HG02884 (cell line): Measurements from ENCODE around the gene CDKAL1.
"Not testable (repeated sequence)": the region's sequence is repeated elsewhere in the genome, so short reads cannot be mapped to it uniquely, and the experiment has no call there.

Experiments used
- ATAC-seq: cut with Tn5 transposase; IDR thresholded peaks from one replicate; pipeline ENCODE4 v1.9.1; 2021; ENCODE audit warnings: mild to moderate bottlenecking, moderate library complexity; ENCODE audit not compliant: unreplicated experiment

Gene CDKAL1

DNA sequence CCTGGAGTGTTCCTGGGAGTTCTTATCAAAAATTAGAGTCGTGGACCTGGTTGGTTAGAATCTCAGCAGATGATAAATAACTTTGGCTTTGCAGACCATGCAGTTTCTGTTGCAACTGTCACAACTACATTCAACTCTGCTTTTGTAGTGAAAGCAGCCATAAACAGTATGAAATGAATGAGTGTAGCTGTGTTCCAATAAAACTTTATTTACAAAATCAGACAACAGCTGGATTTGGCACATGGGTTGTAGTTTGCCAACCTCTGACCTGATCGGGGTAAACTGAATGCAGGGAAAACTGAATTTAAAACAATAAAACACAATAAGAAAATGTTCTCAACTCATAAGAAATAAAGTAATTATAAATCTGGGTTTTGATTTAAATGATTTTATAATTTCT is 513.8 kb downstream of the CDKAL1 start:
- ATAC-seq, result no peak

DNA sequence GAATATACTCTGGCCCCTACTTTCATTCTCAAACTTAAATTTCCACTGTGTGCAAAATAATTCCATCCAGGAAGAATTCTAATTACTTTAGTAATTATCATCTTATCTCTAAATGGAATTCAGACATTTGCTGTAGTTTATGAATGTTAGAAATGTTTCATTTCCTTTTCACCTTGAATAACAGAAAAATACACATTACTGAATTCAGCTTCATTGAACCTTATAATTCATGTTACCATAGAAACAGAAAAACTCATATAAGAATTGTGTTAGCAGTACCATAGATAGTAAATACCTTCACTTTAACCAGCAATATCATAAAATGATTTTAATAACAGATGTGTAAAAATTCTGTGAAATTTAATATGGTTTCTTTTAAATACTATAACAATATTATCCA is 514.9 kb downstream of the CDKAL1 start:
- no peak for ATAC-seq

DNA sequence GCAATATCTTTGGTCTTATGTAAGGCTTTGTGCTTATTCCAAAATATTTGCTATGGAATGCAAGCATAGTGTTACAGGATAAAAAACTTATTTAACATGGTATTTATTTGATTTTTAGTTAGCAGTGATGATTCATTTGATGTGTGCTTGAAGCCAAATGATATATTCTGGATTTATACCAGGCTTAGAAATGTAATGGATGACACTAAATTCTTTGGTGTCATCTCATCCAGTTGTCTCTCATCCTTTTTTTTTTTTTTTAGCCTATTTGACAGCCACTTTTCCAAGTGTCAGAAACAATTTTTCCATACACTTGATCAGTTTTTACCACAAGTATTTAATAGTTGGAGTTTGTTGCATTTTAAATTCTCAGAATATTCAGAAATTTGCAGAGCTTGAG is 515.3 kb downstream of the CDKAL1 start:
- no peak for ATAC-seq

DNA sequence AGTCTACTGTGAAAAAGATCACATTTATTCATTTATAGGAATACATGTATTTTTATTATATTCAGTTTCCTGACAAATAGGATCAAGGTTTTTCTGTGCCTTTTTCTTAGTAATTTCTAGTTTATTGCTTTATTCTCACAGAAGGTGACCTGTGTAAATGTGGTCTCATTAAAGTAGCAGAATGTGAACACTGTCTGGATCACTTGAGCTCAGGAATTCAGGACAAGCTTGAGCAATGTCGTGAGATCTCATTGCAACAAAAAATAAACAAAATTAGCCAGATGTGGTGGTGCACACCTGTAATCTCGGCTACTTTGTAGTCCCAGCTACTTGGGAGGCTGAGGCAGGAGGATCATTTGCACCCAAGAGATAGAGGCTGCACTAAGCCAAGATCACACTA is 516.7 kb downstream of the CDKAL1 start:
- no peak for ATAC-seq

DNA sequence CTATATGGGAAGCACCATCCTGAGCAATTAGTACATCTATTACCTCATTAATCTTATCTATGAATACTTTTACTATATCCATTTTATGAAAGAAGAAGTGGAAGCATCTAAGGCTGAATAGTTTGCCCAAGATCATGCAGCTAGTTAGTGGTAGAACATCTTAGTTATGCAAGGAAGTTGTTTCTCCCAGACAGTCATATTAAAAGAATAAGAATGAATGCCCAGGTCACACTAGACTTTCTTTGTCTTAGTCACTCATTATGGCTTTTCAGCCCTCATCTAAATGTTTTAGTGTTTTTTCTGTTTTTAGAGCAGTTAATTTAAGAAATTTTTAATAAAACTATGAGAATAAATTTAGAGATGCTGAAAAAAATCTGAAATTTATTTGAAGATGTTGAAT is 517.5 kb downstream of the CDKAL1 start:
- no peak for ATAC-seq

DNA sequence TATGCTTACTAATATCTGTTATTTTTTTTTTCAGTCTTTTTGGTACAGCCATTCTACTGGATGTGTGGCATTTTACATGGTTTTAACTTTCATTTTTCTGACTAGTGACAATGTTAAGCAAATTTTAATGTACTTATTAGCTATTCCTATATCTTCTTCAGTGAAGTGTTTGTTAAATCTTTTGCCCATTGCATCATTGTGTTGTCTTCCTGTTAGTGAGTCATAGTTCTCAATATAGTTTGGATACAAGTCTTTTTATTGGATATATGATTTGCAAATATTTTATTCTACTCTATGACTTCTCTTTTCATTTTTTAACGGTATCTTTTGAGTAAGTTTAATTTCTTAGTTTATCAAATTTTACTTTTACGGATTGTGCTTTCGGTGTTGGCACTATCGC is 519.4 kb downstream of the CDKAL1 start:
- no peak for ATAC-seq

DNA sequence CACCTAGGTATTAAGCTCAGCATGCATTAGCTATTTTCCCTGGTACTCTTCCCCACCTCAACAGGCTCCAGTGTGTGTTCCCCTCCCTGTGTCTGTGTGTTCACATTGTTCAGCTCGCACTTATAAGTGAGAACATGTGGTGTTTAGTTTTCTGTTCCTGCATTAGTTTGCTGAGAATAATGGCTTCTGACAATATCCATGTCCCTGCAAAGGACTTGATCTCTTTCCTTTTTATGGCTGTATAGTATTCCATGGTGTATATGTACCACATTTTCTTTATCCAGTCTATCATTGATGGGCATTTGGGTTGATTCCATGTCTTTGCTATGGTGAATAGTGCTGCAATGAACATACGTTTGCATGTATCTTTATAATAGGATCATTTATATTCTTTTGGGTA is 521.2 kb downstream of the CDKAL1 start:
- not testable (repeated sequence) for ATAC-seq

DNA sequence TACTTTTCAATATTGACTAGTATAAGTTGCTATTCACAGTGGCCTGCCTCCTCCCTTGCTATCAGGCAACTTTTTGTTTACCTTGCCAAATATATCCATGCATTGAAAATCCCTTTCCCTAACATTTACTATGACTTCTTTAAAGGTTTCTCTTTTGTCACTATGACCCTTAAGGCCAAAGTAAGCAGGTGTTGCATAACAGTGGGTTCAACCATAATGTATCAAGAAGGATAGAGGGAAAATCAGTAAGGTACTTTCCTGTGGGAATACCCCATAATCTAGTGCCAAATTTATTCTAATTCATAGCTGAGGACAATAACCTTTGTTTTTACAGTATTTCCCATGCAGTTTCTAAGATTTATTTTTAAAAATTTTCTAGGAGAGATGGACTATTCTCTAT is 527.6 kb downstream of the CDKAL1 start:
- ATAC-seq, result no peak

DNA sequence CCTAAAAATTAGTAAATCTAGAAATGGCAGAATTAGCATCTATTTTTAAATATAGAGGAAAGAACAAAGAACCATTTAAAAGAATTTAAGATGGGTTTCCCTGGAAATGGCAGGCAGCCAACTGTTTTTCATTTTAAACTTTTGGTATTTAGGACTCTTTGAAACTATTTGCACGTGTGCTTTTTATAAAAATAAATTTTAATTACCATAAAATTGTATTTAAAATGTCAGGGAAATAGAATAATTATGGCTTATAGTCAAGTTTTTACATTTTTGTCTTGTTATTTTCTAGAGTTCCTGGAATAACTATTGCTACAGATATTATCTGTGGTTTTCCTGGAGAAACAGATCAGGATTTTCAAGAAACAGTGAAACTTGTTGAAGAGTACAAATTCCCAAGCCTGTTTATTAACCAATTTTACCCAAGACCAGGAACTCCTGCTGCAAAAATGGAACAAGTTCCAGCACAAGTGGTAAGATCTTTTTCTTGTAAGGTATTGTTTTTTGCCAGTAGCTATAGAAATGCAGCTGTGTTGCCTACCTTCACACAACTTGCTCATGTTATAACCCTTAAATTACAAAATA is 530.6 kb downstream of the CDKAL1 start:
- no peak for ATAC-seq

DNA sequence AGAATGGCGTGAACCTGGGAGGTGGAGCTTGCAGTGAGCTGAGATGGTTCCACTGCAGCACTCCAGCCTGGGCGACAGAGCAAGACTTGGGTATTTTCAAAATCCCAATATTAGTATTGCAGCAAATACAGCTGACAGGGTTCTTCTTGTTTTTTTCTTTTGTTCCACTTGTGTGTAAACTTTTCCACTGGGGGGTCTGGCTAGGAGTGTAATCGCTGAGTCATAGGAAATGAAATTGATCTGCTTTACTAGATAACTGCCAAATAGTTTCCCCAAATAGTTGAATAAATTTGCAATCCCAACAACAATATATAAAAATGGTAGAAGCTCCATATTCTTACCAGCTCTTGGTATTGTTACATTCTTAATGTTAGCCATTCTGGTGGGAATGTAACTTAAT is 533.3 kb downstream of the CDKAL1 start:
- no peak for ATAC-seq

DNA sequence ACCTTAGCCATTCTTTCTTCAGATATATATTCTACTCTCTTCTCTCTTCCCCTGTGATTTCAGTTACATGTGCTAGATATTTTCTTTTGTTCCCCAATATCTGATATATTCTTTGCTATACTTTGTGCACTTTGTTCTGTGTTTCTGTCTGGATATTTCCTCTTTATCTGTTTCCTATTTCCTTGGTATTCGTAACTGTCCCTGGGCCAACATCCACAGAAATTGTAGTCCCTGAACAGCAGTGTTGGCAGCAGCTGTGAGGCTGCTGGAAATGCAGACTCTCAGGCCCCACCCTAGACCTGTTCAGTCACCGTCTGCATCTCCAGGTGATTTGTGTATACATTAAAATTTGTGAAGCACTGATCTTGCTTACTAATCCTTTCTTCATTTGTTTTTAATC is 536.4 kb downstream of the CDKAL1 start:
- ATAC-seq, result no peak

DNA sequence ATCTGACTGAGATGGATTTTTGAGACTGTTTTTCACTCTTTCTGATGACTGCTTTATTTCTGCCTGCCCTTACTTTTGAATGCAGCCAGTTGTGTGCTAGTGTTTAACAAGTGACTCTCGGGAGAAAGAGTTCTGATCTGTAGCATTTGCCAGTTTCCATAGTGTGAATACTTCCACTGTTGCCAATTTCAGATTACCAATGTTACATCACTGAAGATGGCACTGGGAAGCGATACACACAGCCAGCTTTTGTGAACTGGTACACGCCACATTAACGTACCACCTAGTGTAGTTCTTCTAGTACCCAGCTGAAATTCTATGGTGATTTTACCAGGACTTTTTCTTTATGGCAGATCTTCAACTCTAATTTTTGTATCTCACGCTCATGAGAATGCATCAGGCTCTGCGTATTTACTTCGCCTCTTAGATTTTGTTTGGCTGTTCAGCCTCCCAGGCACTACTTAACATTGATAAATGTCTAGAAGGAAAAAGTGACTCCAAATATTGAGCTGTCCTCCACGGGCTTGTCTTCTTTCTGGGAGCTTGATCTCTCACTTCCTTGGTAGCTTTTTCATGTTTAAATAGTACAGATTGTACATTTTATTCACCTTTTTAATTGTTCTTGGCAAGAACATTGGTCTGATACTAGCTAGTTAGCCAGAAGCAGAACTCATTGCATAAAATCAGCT is 537.7 kb downstream of the CDKAL1 start:
- no peak for ATAC-seq

DNA sequence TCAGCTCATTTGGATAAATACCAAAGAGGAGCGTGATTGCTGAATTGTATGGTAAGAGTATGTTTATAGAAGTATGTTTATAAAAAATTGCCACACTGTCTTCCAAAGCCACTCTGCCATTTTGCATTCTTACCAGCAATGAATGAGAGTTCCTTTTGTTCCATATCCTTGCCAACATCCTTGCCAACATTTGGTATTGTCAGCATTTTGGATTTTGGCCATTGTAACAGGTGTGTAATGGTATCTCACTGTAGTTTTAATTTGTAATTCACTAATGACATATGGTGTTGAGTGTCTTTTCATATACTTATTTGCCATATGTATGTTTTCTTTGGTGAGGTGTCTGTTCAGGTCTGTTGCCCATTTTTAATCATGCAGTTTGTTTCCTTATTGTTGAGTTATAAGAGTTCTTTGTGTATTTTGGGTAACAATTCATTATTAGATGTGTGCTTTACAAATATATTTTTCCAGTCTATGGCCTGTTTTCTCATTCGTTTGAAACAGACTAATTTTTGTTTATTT is 539.1 kb downstream of the CDKAL1 start:
- ATAC-seq, result no peak

DNA sequence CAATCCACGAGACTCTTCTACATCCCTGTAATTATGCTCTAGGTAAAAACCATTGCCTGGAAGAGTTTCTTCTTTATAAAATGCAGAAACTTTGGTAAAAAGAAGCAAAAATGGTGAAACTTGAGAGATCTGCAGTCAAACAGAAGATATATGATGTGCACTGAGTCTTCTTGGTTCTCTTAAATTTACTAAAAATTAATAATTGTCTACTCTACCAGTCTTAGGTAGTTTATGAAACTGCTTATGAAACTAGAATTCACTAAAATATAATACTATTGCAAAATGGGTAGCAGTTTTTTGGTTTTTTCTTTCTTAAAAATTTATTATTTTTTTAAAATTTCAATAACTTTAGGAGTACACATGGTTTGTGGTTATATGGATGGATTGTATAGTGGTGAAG is 540.2 kb downstream of the CDKAL1 start:
- no peak for ATAC-seq

DNA sequence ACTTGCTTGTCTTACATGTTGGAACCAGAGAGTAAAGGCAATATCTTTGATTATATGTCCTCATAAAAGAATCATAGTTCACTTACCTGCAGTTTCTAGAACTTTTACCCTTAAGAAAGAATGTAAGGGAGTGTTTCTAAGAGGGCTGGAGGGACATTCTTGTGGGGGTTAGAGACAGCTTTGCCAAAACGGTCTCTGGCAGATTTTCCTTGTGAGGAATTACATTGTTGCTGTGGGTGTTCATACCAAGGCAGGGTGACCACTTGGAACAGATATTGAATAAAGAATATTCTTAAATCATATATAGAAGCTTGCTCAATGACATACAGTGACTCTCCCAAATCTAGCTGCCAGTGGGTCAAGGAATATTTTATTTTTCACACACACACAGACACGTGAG is 541.7 kb downstream of the CDKAL1 start:
- ATAC-seq, result no peak

DNA sequence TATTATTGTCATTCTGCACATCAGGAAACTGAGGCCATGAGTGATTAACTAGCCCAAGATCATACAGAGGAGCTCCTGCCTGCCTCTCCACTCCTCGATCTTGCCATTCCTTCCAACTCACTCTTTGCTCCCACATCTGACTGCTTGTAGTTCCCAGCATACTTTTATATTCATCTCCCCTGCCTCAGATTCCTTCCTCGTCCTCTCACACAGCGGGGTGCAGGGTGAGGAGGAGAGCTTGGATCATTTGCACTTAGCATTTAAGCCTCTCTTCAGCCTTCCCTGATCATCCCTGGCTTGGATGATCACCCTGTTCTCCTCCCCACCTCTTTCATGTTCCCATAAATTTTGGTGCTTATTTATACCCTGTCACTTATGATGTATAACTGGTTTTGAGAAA is 544.2 kb downstream of the CDKAL1 start:
- no peak for ATAC-seq

DNA sequence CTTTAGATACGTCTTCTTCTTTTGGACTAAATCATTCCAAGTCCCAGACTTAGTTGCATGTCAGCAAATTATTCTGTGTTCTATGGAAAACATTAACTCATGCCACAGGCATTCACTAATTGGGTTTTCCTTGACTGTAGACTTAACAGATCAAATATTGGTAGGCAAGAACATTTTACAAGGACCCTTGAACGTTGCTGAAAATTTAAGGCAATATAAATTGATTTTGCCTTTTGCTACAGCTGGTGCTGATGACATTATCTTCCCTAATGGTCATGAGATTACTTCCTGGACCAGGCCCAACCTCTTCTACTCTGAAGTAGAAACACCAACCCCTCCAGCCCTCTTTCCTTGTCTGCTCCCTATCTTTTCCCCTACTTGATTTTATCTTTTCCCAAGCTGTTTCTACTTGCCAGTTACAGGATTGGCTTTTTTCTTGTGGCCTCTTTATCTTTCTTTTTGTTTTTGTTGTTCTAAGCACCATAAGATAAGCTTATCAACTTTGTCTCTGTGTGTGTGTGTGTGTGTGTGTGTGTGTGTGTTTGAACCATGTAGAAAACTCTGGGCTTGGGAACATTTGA is 545.3 kb downstream of the CDKAL1 start:
- no peak for ATAC-seq

DNA sequence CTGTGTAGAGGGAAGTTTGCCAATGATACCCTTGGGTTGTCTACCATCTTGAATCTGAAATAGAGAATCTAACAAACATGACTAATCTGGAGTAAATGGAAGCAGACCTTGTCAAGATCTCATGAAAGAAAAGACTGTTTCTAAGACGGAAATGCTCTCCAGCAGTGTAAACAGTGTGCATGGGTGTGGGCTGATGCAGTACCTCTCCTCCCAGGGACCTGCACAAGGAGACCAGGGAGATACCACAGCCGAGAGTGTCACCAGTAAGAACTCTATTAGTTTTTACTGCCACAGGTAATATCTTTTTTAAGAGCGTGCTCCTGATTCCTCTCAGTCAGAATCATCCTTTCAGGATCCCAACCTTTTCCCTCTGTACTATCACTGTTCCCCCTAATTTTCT is 546.0 kb downstream of the CDKAL1 start:
- ATAC-seq, result no peak

DNA sequence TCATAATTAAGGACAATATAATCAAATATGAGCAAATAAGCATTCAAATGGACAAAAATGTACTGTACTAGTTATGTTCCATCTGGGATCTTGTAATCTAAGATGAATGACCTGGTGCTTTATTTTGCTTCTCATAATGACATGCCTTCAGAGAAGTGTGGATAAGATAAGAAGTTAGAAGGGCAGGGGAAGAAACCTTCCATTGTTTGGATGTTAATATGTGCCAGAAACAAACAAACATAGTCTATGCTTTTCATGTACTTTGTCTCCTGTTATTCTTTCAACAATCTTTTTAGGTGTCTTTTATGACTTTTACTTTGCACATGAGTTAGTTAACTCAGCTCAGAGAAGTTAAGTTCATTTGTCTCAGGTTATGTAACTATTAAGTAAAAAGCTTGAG is 547.8 kb downstream of the CDKAL1 start:
- ATAC-seq, result no peak

DNA sequence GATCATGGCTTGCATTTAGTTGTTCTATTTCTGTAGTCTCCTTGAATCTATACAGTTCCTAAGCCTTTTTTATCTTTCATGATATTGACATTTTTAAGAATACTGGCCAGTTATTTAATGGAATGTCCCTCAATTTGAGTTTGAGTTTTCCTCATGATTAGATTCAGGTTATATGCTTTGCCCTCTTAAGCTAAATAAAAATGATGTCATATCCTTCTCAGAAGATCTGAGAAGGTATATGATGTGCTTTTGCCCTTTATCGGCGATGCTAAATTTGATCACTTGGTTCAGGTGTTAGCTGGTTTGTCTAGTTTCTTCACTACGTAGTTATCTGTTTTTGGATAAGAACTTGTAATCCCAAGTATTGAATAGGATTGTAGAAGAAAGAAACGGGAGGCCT is 549.5 kb downstream of the CDKAL1 start:
- no peak for ATAC-seq

DNA sequence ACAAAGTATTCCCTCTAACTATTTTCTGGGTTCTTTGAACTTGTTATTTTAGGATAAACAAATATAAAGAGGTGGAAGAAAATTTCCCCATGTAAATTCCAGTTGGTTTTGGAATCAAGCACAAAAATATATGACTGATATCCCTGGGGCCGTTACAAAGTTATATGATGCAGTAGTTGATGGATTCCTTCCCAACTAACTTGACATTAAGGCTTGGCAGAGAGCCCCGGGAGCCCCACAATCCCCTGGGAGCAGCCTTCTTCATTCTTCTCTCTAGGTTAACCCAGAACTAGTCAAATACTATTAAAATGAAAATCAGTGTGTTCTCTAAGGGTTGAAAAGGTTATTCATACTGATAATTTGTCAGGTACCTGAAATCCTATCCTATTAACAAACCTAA is 550.4 kb downstream of the CDKAL1 start:
- no peak for ATAC-seq

DNA sequence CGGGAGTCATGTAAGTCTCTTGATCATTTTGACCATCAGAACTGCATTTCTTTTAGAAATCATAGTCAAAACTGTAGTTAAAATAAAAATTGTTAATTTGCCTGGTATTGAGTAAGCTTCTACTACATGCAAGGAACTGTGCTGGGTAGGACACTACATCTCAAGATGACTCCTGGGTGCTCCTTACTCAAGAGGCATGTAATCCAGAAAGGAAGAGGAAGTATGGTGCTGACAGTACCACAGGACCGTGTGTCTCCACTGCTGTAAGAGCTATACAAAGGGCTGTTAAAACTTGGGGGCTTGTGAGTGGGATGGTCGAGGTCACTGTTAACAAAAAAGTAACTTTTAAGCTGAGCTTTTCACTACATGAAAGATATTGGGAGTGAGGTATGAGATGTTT is 551.0 kb downstream of the CDKAL1 start:
- ATAC-seq, result no peak

DNA sequence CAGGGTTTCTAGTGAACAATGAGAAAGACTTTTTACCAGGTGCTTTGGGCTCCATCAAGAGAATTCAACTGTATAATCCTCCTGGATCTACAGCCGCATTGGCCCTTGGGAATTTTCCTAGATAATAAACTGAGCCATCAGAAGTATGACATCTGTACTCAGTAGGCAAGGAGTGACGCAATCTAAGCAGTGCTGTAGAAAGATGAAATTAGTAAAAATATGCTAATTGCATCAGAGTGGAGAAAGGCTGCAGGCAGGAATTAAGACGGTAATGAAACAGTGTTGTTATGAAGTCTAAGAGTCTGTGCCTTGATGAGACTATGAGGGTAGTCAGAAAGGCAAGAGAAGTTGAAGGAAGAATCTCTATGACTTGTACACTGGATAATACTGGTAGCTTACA is 551.4 kb downstream of the CDKAL1 start:
- no peak for ATAC-seq
